Measurements from ENCODE around the gene IQCE.
A peak's percentile ranks its signal among the peaks of the same experiment; 100 is the strongest.

The IQCE gene

GRCh38 chr7:2640846-2641316, 82.1 kb downstream of the IQCE start:
- H3K4me3 ChIP-seq (ENCODE audit: low read depth, low read length), result no peak overlapping the region
- H3K27ac ChIP-seq, result peak overlapping the region; percentile 76
- no peak for DNase-seq
- H3K36me3 ChIP-seq (replicated peaks), result no peaks in the 10 kb centered on the region
- no peaks in the 10 kb centered on the region for H3K27me3 ChIP-seq (replicated peaks)
- in situ Hi-C loops (cut with HindIII; ENCODE audit: low pct_ligation_motif_present, low sequenced_read_pairs), result no loop called here
- no peak for TF ChIP-seq CTCF (IDR thresholded peaks at IDR 0.05; ENCODE audit: low read depth, low read length, missing control alignments)

- H3K27me3 ChIP-seq (replicated peaks), result no peaks in the 10 kb centered on the region
- in situ Hi-C loops (cut with HindIII; ENCODE audit: low pct_ligation_motif_present, low sequenced_read_pairs), result no loop called here
- peak; percentile 7 for TF ChIP-seq CTCF (IDR thresholded peaks at IDR 0.05; ENCODE audit: low read depth, low read length, missing control alignments)
- DNase-seq, result peak; percentile 89
- H3K27ac ChIP-seq, result peak overlapping the region; percentile 76
- H3K36me3 ChIP-seq (replicated peaks), result no peaks in the 10 kb centered on the region
- no peak overlapping the region for H3K4me3 ChIP-seq (ENCODE audit: low read depth, low read length)
These were observed 82.9 kb downstream of the IQCE start for GRCh38 chr7:2641406-2642393.

GRCh38 chr7:2643386-2644219, 84.8 kb downstream of the IQCE start:
- Histone ChIP-seq H3K36me3 (replicated peaks) (peaks cover 15% of the 10 kb centered on the region), H3K27me3 (replicated peaks) (no peaks in the 10 kb centered on the region), H3K4me3 (ENCODE audit: low read depth, low read length) (no peak overlapping the region), H3K27ac (no peak overlapping the region)
- TF ChIP-seq CTCF (IDR thresholded peaks at IDR 0.05; ENCODE audit: low read depth, low read length, missing control alignments), result peak; percentile 45
- in situ Hi-C loops (cut with HindIII; ENCODE audit: low pct_ligation_motif_present, low sequenced_read_pairs), result no loop called here
- no peak for DNase-seq

GRCh38 chr7:2644220-2644561, 85.4 kb downstream of the IQCE start:
- no peaks in the 10 kb centered on the region for H3K27me3 ChIP-seq (replicated peaks)
- peaks cover 15% of the 10 kb centered on the region for H3K36me3 ChIP-seq (replicated peaks)
- no peak for DNase-seq
- no peak overlapping the region for H3K4me3 ChIP-seq (ENCODE audit: low read depth, low read length)
- no peak overlapping the region for H3K27ac ChIP-seq
- no peak for TF ChIP-seq CTCF (IDR thresholded peaks at IDR 0.05; ENCODE audit: low read depth, low read length, missing control alignments)
- in situ Hi-C loops (cut with HindIII; ENCODE audit: low pct_ligation_motif_present, low sequenced_read_pairs), result no loop called here

- no peak for TF ChIP-seq CTCF (IDR thresholded peaks at IDR 0.05; ENCODE audit: low read depth, low read length, missing control alignments)
- Histone ChIP-seq H3K36me3 (replicated peaks) (peaks cover 17% of the 10 kb centered on the region), H3K4me3 (ENCODE audit: low read depth, low read length) (no peak overlapping the region), H3K27me3 (replicated peaks) (no peaks in the 10 kb centered on the region), H3K27ac (no peak overlapping the region)
- DNase-seq, result no peak
- in situ Hi-C loops (cut with HindIII; ENCODE audit: low pct_ligation_motif_present, low sequenced_read_pairs), result no loop called here
These were observed 85.9 kb downstream of the IQCE start for GRCh38 chr7:2644562-2645273.
